Measurements from ENCODE around the gene ONECUT3.

DNA sequence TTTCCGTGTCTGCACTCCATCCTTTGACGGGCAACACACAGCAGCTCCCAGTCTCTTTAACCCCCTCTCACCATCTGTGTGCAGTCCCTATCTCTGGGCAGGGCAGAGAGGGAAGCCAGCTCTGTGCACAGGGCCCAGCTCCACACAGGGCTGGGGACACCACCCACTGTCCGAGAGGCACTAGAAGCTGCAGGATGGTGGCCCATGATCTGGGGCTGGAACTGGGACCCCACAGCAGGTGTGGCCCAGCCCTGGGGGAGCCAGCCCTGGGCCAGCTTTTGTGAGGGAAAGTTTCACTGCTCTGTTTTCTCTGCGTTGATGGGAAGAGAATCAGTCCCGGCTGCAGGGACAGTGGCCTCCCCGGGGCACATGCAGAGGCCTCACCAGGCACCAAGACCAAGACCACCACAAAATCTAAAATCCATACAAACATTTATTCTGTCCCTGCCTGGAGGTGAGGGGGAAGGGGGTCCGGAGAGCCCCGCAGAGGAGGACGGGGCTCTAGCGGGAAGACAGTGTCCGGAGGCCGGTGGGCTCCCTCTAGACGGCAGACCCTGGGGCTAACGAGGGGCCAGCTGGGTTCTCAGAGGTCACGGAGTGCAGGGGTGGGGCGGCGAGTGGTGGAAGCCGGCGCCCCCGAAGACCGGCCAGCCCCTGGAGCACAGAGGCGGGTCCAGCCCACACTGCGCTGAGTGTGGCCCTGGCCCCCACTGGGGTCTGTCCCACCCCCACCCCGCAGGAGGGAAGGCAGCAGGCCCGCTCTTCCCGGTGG is 61.7 kb downstream of the ONECUT3 start:
- TF ChIP-seq, protein P1, sequence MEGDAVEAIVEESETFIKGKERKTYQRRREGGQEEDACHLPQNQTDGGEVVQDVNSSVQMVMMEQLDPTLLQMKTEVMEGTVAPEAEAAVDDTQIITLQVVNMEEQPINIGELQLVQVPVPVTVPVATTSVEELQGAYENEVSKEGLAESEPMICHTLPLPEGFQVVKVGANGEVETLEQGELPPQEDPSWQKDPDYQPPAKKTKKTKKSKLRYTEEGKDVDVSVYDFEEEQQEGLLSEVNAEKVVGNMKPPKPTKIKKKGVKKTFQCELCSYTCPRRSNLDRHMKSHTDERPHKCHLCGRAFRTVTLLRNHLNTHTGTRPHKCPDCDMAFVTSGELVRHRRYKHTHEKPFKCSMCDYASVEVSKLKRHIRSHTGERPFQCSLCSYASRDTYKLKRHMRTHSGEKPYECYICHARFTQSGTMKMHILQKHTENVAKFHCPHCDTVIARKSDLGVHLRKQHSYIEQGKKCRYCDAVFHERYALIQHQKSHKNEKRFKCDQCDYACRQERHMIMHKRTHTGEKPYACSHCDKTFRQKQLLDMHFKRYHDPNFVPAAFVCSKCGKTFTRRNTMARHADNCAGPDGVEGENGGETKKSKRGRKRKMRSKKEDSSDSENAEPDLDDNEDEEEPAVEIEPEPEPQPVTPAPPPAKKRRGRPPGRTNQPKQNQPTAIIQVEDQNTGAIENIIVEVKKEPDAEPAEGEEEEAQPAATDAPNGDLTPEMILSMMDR (conservative IDR thresholded peaks at IDR 0.05): no peak
- TF ChIP-seq EZH2 (IDR thresholded peaks at IDR 0.05; ENCODE audit: low read depth): no peak

Data from PC-9 (cell line).